CD4-positive, alpha-beta T cell treated with Interleukin-4 for 4 hours (primary cell): ENCODE measurements around the gene DNAAF8.
"Not testable (repeated sequence)": the region's sequence is repeated elsewhere in the genome, so short reads cannot be mapped to it uniquely, and the experiment has no call there.

Experiments
- DNase-seq: peaks from one replicate; pipeline ENCODE4 v3.0.0-alpha.2; 2020

DNAAF8 gene

GRCh38 chr16:4754865-4755264 lies 20.5 kb downstream of the DNAAF8 start:
- no peak for DNase-seq

DNA sequence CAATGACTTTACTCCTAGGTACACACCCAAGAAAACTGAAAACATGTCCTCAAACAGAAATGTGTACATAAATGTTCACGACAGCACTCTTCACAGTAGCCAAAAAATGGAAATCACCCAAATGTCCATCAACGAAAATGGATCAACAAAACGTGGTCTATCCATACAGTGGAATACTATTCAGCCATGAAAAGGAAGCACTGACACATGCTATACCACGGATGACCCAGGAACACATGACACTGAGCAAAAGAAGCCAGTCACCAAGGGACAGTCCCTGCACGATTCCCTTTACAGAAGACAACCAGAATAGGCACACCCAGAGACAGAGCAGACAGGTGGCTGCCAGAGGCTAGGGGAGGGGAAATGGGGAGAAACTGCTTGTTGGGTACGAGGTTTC lies 21.4 kb downstream of the DNAAF8 start:
- no peak for DNase-seq

GRCh38 chr16:4760221-4760910 lies 26.0 kb downstream of the DNAAF8 start:
- DNase-seq, result no peak

DNA sequence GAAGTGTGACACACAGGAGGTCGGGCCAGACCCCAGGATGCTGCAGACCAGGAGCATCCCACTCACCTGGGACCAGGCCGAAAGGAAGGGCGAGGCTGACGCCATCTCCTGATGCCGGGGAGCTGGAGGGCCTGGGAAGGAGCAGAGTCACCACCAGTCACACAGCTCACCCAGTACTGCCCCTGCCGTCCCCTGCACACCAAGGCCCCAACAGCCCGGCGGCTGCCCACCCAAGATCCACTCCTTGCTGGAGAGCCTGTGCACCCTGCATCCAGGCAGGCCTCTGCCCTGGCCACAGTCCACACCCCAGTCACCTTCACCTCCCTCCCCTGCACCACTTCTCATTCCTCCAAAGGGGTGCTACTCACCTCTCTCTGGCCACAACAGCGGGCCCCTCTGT lies 27.9 kb downstream of the DNAAF8 start:
- DNase-seq, result no peak

DNA sequence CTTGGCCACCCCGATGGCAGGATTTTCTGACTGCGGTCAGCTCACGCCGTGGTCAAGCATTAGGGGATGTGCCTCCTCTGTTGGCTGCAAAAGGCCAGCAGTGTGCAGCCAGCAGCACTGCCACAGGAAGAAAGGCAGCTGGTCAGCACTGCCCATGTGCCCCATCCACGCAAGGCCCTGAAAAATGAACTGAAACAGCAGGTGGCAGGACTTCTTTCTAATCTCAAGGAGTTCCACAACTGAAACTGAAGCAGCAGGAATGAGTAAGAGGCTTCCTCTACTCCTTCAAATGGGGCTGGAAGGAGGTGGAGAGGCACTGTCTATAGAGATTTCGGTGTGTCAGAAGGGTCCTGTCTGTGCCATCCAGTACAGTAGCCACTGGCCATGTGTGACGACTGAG lies 29.5 kb downstream of the DNAAF8 start:
- DNase-seq, result no peak

DNA sequence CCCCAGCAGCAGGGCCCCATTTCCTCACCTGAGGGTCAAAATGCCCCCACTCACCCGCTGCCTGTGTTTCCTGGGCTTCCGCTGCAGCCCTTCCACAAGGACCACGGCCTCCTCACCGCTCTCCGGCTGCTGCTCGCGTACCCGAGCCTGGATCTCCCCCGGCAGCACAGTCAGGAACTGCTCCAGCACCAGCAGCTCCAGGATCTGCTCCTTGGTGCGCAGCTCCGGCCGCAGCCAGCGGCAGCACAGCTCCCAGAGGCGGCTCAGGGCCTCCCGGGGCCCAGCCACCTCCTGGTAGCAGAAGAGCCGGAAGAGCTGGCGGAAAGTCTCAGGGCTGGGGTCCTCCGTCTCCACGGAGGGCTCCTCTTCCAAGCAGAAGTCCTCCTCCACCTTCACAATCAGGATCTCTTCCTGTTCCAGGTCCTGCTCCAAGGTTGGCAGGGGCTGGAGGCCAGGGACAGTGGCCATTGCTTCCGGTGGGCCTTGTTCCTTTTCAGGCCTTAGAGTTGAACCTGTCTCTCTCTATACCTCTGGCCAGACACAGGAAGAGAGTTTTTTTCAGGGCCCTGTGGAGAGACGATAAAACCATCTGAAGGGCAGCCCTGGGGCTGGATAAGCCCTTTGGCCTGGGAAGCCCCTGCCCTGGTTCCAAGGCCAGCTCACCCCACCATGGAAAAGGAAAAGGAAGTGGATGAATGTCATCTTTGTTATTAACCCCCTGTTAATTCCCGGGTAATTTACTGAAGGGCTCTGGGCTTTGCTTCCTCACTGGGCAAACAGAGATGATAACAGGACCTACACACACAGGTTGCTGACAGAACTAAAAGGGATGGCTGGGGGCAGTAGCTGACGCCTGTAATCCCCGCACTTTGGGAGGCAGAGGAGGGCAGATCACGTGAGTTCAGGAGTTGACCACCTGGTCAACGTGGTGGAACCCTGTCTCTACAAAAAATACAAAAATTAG lies 31.5 kb downstream of the DNAAF8 start:
- DNase-seq, result no peak

- DNase-seq, result peak; percentile 95
Measured at GRCh38 chr16:4766875-4767628, 32.7 kb downstream of the DNAAF8 start, which contains the start of gene ZNF500. TSS of gene ZNF500 (minus strand) at chr16:4767162. CDS start at chr16:4765978, 1,184 bp downstream.

- DNase-seq, result no peak
Measured at GRCh38 chr16:4767872-4768548, 33.7 kb downstream of the DNAAF8 start.

DNA sequence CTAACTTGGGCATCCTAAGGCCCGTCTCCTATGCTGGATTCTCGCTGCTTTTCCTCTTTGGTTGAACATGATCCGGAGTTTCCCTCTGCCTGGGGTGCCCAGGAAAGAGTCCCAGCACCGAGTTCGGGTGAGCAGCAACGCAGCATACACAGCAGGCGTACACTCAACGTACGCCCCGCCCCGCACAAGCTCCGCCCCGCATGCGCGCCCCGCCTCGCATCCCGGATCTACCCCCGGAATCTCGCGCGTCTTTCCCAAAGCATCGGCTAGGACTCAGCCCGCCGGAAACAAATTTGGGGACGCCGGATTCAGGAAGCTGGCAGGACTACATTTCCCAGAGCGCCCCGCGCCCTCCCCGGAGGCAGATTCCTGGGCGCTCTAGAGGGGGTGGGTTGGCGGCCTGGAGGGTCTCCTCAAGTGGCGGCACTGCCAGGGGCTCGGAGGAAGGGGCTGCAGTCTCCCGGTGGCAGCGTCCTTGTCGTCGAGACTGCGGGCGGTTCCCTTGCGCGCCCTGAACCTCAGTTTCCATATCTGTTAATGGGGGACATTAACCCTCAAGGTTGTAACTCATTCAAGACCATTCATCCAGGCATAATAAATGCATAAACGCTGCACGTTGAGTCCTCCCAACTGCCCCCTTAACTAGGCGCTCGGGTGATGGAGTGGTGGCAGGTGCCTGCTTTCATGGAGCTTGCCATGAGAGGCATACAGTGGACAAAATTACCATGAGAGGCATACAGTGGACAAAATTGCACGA lies 34.4 kb downstream of the DNAAF8 start:
- peak; percentile 89 for DNase-seq

GRCh38 chr16:4769306-4769638 lies 34.9 kb downstream of the DNAAF8 start:
- no peak for DNase-seq

GRCh38 chr16:4771646-4772045 lies 37.3 kb downstream of the DNAAF8 start:
- DNase-seq, result no peak

DNA sequence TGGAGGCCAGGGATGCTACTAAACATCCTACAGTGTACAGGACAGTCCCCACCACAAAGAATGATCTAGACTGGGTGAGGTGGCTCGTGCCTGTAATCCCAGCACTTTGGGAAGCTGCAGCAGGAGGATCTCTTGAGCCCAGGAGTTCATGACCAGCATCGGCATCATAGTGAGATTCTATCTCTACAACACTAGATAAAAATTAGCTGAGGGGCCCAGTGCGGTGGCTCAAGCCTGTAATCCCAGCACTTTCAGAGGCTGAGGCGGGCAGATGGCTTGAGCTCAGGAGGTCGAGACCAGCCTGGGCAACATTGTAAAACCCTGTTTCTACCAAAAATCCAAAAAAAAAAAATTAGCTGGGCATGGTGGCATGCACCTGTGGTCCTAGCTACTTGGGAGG lies 38.0 kb downstream of the DNAAF8 start:
- no peak for DNase-seq

DNA sequence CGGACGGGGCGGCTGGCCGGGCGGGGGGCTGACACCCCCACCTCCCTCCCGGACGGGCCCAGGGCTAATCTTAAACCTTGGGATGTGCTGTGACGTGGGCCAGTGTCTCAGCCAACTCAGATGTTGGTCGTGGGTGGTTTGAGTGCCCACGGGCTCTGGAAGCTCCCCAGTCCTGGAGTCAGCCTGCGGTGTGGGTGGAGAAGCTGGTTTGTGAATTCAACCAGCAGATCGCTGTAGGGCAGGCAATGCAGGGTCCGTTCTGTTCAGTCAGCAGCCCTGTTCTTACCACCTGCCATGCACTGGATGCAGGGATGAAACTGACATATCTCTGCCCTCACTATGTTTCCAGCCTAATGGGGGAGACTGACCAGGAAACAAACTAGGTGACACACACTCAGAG lies 40.7 kb downstream of the DNAAF8 start:
- DNase-seq, result no peak

GRCh38 chr16:4776141-4776705 lies 41.9 kb downstream of the DNAAF8 start:
- no peak for DNase-seq

DNA sequence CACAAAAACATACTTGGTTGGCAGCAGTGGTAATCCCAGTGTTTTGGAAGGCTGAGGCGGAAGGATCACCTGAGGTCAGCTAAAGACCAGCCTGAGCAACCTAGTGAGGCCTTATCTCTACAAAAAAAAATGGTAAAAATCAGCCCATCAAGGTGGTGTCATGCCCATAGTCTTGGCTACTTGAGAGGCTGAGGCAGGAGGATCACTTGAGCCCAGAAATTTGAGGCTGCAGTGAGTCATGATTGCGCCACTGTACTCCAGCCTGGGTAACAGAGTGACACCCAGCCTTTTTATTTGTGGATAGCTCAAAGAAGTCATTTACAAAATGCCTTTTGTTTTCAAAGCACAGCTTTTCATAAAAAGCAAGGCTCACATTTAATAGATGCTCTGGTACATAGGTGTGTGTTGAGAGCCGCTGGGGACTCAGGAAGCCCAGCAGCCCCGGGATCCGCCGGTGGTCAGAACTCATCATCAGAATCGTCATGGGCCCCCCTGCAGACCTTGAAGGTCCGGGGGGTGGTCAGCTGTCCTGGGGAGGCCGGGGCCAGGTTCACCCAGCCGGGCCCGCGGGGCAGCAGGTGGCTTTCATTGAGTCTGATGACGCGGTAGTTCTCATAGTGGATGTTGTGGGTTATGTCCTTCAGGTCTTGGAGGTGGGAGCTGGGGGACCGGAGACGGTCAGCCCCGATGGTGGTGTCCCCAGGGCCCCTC lies 43.2 kb downstream of the DNAAF8 start:
- DNase-seq, result no peak

DNA sequence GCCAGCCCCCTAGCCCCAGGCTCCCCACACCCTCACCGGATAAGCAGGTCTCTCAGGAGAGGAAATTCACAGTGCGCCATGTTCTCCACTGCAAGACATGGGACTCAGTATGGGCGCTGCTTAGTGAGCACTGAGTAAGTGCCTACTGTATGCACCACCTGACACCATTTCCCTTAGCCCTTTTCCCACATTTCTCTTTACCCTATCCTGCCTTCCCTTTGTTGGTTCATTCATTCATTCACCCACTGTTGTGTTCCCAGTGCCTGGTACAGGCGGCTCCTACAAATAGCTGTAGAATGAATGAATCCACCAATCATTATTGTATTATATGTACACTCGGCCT lies 43.7 kb downstream of the DNAAF8 start:
- DNase-seq, result no peak

DNA sequence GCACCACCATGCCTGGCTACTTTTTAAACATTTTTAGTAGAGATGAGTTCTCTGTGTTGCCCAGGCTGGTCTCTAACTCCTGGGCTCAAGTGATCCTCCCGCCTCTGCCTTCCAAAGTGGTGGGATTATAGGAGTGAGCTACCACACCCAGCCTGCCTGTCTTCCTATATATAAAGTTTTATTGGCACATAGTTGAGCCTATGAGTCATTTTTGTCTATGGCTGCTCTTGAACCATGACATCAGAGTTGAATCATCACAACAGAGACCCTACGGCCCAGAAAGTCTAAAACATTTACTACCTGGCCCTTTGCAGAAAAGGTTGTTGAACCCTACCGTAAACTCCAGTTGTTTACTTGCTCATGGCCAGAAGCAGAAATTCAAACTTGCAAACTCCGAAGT lies 45.9 kb downstream of the DNAAF8 start:
- no peak for DNase-seq

DNA sequence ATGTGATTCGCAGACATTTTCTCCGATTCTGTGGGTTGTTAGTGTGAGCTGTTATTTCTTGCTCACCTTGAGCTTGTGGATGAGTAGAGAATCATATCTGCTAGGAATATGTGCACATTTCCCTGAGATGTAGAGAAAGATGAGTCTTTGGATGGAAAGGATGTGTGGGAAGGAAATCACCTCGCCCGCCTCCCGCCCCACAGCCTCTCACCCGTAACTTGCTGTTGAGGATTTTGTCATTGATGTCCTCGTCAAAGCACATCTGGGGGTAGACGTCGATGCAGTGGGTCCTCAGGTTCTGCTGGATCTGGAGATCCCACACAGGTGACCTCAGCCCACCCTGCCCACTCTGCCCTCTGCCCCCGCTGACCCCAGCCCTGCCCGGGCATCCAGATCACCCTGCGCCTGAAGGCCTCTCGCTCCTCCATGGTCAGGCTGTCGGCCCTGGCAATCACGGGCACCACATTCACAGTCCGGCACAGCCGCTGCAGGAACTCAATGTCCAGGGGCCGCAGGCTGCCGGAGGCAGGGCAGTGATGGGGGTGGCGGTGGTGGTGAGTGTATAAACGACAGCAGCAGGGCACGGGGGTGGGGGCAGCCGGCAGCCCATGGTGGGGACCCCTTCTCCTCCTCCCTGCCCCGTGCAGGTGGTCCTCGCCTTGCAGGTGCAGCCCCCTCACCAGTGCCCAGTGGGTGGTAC lies 49.1 kb downstream of the DNAAF8 start:
- no peak for DNase-seq

DNA sequence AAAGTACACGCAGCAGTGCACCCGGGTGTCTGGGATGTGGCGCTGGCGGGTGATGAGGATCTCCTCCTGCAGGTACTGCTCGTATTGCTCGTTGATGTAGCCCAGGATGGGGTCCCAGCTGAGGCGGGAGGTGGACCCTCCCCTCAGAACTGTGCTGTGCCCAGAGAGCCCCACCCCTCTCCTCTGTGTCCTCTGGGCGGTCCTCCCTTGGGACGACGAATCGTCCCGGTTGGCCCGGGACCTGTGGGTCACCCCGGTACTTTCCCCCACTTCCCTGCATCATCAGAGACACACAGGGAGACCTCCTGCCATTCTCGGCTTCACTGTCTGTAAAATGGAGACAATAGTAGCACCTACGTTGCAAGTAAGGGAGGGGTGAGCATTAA lies 49.6 kb downstream of the DNAAF8 start:
- no peak for DNase-seq

DNA sequence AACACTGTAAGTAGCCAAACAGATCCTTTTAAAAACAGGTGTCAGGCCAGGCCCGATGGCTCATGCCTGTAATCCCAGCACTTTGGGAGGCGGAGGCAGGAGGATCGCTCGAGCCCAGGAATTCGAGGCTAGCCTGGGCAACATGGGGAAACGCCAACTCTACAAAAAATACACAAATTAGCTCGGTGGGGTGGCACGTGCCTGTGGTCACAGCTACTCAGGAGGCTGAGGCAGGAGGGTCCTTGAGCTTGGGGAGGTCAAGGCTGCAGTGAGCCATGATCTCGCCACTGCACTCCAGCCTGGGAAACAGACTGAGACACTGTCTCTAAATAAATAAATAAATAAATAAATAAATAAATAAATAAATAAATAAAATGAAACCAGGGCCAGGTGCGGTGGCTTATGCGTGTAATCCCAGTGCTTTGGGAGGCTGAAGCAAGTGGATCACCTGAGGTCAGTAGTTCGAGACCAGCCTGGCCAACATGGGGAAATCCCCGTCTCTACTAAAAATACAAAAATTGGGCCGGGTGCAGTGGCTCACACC lies 50.2 kb downstream of the DNAAF8 start:
- DNase-seq, result not testable (repeated sequence)
